ENCODE results near the gene IL26. TPM values are rescaled to one million over a fixed set of nuclear protein-coding genes. Genes with fewer than 3 reads are reported as not detected.

Gene IL26
- total RNA-seq, 5 donors from 2014 or later (not counting 1 experiment from before 2014, with no cell fraction given) = 0.39 TPM; not detected in 4

GRCh38 chr12:68237078-68237477, 11.5 kb upstream of the IL26 start:
- Histone ChIP-seq H3K36me3 (ENCODE audit: control insufficient read depth in 2 of 2, extremely low read depth in 1 of 2, insufficient read depth in 1 of 2, low read length in 1 of 2) (no peaks in the 10 kb centered on the region), H3K27me3 (replicated peaks in 1 of 2; ENCODE audit: control insufficient read depth in 2 of 2, extremely low read depth in 1 of 2, insufficient read depth in 2 of 2, low read length in 1 of 2) (no peaks in the 10 kb centered on the region), H3K9me3 (no peaks in the 10 kb centered on the region), H3K4me3 (ENCODE audit: control insufficient read depth in 1 of 2, extremely low read depth in 1 of 2, low read length in 1 of 2) (peak overlapping the region; percentile 42 to 49), H3K27ac (ENCODE audit: low read length) (peak overlapping the region; percentile 52), H3K4me1 (ENCODE audit: control insufficient read depth in 1 of 2, extremely low read depth in 1 of 2, insufficient read depth in 2 of 2, low read length in 2 of 2) (peaks cover 18 to 28% of the 10 kb centered on the region in 2 experiments)
- DNase-seq (peak in 1 of 35 experiments; percentile 9), ATAC-seq (replicated peaks in 1 of 4) (peak in 1 of 4 experiments; percentile 9)
- H3K36me3 Mint-ChIP-seq = no peaks in the 10 kb centered on the region
- peak overlapping the region; percentile 91 to 97 for H3K27ac Mint-ChIP-seq
- peak overlapping the region; percentile 84 to 86 (median 85) for H3K4me3 Mint-ChIP-seq
- CTCF ChIA-PET = interaction anchor here (0.6 to 2.8 kb wide), 6 partner anchors 9 to 1355 kb away, joined by 3 to 15 read pairs (median 6); no protein-coding TSS in a partner anchor
- WGBS (ENCODE audit: insufficient coverage) = 97% methylated on average over 2 of the region's 2 CpGs
- peaks cover 49 to 58% (median 51%) of the 10 kb centered on the region in 3 donors for H3K4me1 Mint-ChIP-seq
- no peaks in the 10 kb centered on the region for H3K9me3 Mint-ChIP-seq
- H3K27me3 Mint-ChIP-seq = no peaks in the 10 kb centered on the region
- POLR2A ChIA-PET = interaction anchor here in 1 of 2 donors (1.2 kb wide), 1 partner anchor 101 kb away, joined by 3 read pairs; no protein-coding TSS in a partner anchor

GRCh38 chr12:68236421-68237059, 10.9 kb upstream of the IL26 start:
- Histone ChIP-seq H3K4me3 (ENCODE audit: control insufficient read depth in 1 of 2, extremely low read depth in 1 of 2, low read length in 1 of 2) (peak overlapping the region; percentile 42 to 49), H3K27me3 (replicated peaks in 1 of 2; ENCODE audit: control insufficient read depth in 2 of 2, extremely low read depth in 1 of 2, insufficient read depth in 2 of 2, low read length in 1 of 2) (no peaks in the 10 kb centered on the region), H3K36me3 (ENCODE audit: control insufficient read depth in 2 of 2, extremely low read depth in 1 of 2, insufficient read depth in 1 of 2, low read length in 1 of 2) (no peaks in the 10 kb centered on the region), H3K9me3 (no peaks in the 10 kb centered on the region), H3K4me1 (ENCODE audit: control insufficient read depth in 1 of 2, extremely low read depth in 1 of 2, insufficient read depth in 2 of 2, low read length in 2 of 2) (peaks cover 18 to 26% of the 10 kb centered on the region in 2 experiments), H3K27ac (ENCODE audit: low read length) (peak overlapping the region; percentile 52)
- ATAC-seq (replicated peaks in 1 of 4) = peak; percentile 73 to 78 (median 75)
- Mint-ChIP-seq H3K4me1 (peaks cover 48 to 56% (median 50%) of the 10 kb centered on the region in 3 donors), H3K27me3 (no peaks in the 10 kb centered on the region), H3K27ac (peak overlapping the region; percentile 91 to 97), H3K4me3 (peak overlapping the region; percentile 84 to 86 (median 85)), H3K9me3 (no peaks in the 10 kb centered on the region), H3K36me3 (no peaks in the 10 kb centered on the region)
- WGBS (ENCODE audit: insufficient coverage) = 14% methylated on average over 5 of the region's 8 CpGs
- POLR2A ChIA-PET = interaction anchor here in 1 of 2 donors (1.2 kb wide), 1 partner anchor 100 kb away, joined by 3 read pairs; no protein-coding TSS in a partner anchor
- peak in 32 of 35 experiments; percentile 6 to 80 (median 18) for DNase-seq
- CTCF ChIA-PET = interaction anchor here (0.6 to 2.8 kb wide), 9 partner anchors 13 to 1354 kb away, joined by 3 to 15 read pairs (median 5); no protein-coding TSS in a partner anchor

GRCh38 chr12:68235576-68235975, 10.0 kb upstream of the IL26 start:
- H3K4me3 ChIP-seq (ENCODE audit: control insufficient read depth in 1 of 2, extremely low read depth in 1 of 2, low read length in 1 of 2) = no peak overlapping the region
- no peak for ATAC-seq (replicated peaks in 1 of 4)
- no peaks in the 10 kb centered on the region for H3K9me3 ChIP-seq
- Mint-ChIP-seq H3K27ac (peak overlapping the region; percentile 53 to 97), H3K36me3 (no peaks in the 10 kb centered on the region), H3K4me1 (peaks cover 38 to 47% (median 42%) of the 10 kb centered on the region in 3 donors), H3K4me3 (peak overlapping the region in 2 of 3 donors; percentile 0 to 84), H3K27me3 (no peaks in the 10 kb centered on the region), H3K9me3 (no peaks in the 10 kb centered on the region)
- no peak for DNase-seq
- ChIA-PET POLR2A (no interaction called here), CTCF (interaction anchor here (0.6 to 2.8 kb wide), 6 partner anchors 12 to 961 kb away, joined by 3 to 15 read pairs (median 4); no protein-coding TSS in a partner anchor)
- 100% methylated on average over 2 of the region's 2 CpGs for WGBS (ENCODE audit: insufficient coverage)
- H3K27ac ChIP-seq (ENCODE audit: low read length) = no peak overlapping the region
- H3K36me3 ChIP-seq (ENCODE audit: control insufficient read depth in 2 of 2, extremely low read depth in 1 of 2, insufficient read depth in 1 of 2, low read length in 1 of 2) = no peaks in the 10 kb centered on the region
- peaks cover 11 to 20% of the 10 kb centered on the region in 2 experiments for H3K4me1 ChIP-seq (ENCODE audit: control insufficient read depth in 1 of 2, extremely low read depth in 1 of 2, insufficient read depth in 2 of 2, low read length in 2 of 2)
- H3K27me3 ChIP-seq (replicated peaks in 1 of 2; ENCODE audit: control insufficient read depth in 2 of 2, extremely low read depth in 1 of 2, insufficient read depth in 2 of 2, low read length in 1 of 2) = no peaks in the 10 kb centered on the region

- no peaks in the 10 kb centered on the region for H3K9me3 ChIP-seq
- Mint-ChIP-seq H3K4me1 (peaks cover 30 to 37% (median 34%) of the 10 kb centered on the region in 3 donors), H3K9me3 (no peaks in the 10 kb centered on the region), H3K36me3 (no peaks in the 10 kb centered on the region), H3K27ac (peak overlapping the region in 1 of 2 donors; percentile 4), H3K27me3 (no peaks in the 10 kb centered on the region), H3K4me3 (no peak overlapping the region)
- no peaks in the 10 kb centered on the region for H3K36me3 ChIP-seq (ENCODE audit: control insufficient read depth in 2 of 2, extremely low read depth in 1 of 2, insufficient read depth in 1 of 2, low read length in 1 of 2)
- H3K27me3 ChIP-seq (replicated peaks in 1 of 2; ENCODE audit: control insufficient read depth in 2 of 2, extremely low read depth in 1 of 2, insufficient read depth in 2 of 2, low read length in 1 of 2) = no peaks in the 10 kb centered on the region
- peaks cover 10 to 14% of the 10 kb centered on the region in 2 experiments for H3K4me1 ChIP-seq (ENCODE audit: control insufficient read depth in 1 of 2, extremely low read depth in 1 of 2, insufficient read depth in 2 of 2, low read length in 2 of 2)
- ATAC-seq (replicated peaks in 1 of 4) (peak in 1 of 4 experiments; percentile 61), DNase-seq (peak in 1 of 35 experiments; percentile 23)
- POLR2A ChIA-PET = no interaction called here
- H3K27ac ChIP-seq (ENCODE audit: low read length) = no peak overlapping the region
- no CpG with 5 or more reads among the region's 2 CpGs for WGBS (ENCODE audit: insufficient coverage)
- CTCF ChIA-PET = interaction anchor here in 1 of 2 donors (0.7 to 1.0 kb wide), 3 partner anchors 10 to 216 kb away, joined by 3 to 5 read pairs (median 4); no protein-coding TSS in a partner anchor
- H3K4me3 ChIP-seq (ENCODE audit: control insufficient read depth in 1 of 2, extremely low read depth in 1 of 2, low read length in 1 of 2) = no peak overlapping the region
Measured at GRCh38 chr12:68234140-68234539, 8.5 kb upstream of the IL26 start.

- Mint-ChIP-seq H3K27me3 (no peaks in the 10 kb centered on the region), H3K36me3 (no peaks in the 10 kb centered on the region), H3K27ac (no peak overlapping the region), H3K9me3 (no peaks in the 10 kb centered on the region), H3K4me1 (peaks cover 30 to 37% (median 34%) of the 10 kb centered on the region in 3 donors), H3K4me3 (no peak overlapping the region)
- Histone ChIP-seq H3K27me3 (replicated peaks in 1 of 2; ENCODE audit: control insufficient read depth in 2 of 2, extremely low read depth in 1 of 2, insufficient read depth in 2 of 2, low read length in 1 of 2) (no peaks in the 10 kb centered on the region), H3K9me3 (no peaks in the 10 kb centered on the region), H3K4me3 (ENCODE audit: control insufficient read depth in 1 of 2, extremely low read depth in 1 of 2, low read length in 1 of 2) (no peak overlapping the region), H3K4me1 (ENCODE audit: control insufficient read depth in 1 of 2, extremely low read depth in 1 of 2, insufficient read depth in 2 of 2, low read length in 2 of 2) (peaks cover 10 to 14% of the 10 kb centered on the region in 2 experiments), H3K27ac (ENCODE audit: low read length) (no peak overlapping the region), H3K36me3 (ENCODE audit: control insufficient read depth in 2 of 2, extremely low read depth in 1 of 2, insufficient read depth in 1 of 2, low read length in 1 of 2) (no peaks in the 10 kb centered on the region)
- WGBS (ENCODE audit: insufficient coverage) = 88% methylated on average over 2 of the region's 5 CpGs
- no peak for DNase-seq
- ChIA-PET POLR2A (no interaction called here), CTCF (interaction anchor here in 1 of 2 donors (1.0 kb wide), 1 partner anchor 10 kb away, joined by 4 read pairs; no protein-coding TSS in a partner anchor)
- no peak for ATAC-seq (replicated peaks in 1 of 4)
Measured at GRCh38 chr12:68233498-68233897, 7.9 kb upstream of the IL26 start.

- no peaks in the 10 kb centered on the region for H3K36me3 Mint-ChIP-seq
- H3K4me3 ChIP-seq (ENCODE audit: control insufficient read depth in 1 of 2, extremely low read depth in 1 of 2, low read length in 1 of 2) = no peak overlapping the region
- H3K27me3 ChIP-seq (replicated peaks in 1 of 2; ENCODE audit: control insufficient read depth in 2 of 2, extremely low read depth in 1 of 2, insufficient read depth in 2 of 2, low read length in 1 of 2) = no peaks in the 10 kb centered on the region
- H3K9me3 Mint-ChIP-seq = no peaks in the 10 kb centered on the region
- no peak overlapping the region for H3K4me3 Mint-ChIP-seq
- no peak overlapping the region for H3K27ac ChIP-seq (ENCODE audit: low read length)
- peaks cover 17 to 22% (median 21%) of the 10 kb centered on the region in 3 donors for H3K4me1 Mint-ChIP-seq
- WGBS (ENCODE audit: insufficient coverage) = 100% methylated on average over 1 of the region's 3 CpGs
- ChIA-PET POLR2A (no interaction called here), CTCF (interaction anchor here (0.6 to 2.0 kb wide), 7 partner anchors 9 to 203 kb away, joined by 3 to 12 read pairs (median 6); no protein-coding TSS in a partner anchor)
- ATAC-seq (replicated peaks in 1 of 4) (no peak), DNase-seq (no peak)
- H3K27ac Mint-ChIP-seq = no peak overlapping the region
- H3K27me3 Mint-ChIP-seq = no peaks in the 10 kb centered on the region
- no peaks in the 10 kb centered on the region for H3K36me3 ChIP-seq (ENCODE audit: control insufficient read depth in 2 of 2, extremely low read depth in 1 of 2, insufficient read depth in 1 of 2, low read length in 1 of 2)
- H3K9me3 ChIP-seq = no peaks in the 10 kb centered on the region
- peaks cover 4 to 7% of the 10 kb centered on the region in 2 experiments for H3K4me1 ChIP-seq (ENCODE audit: control insufficient read depth in 1 of 2, extremely low read depth in 1 of 2, insufficient read depth in 2 of 2, low read length in 2 of 2)
Measured at GRCh38 chr12:68231691-68232090, 6.1 kb upstream of the IL26 start.

Data from T-cell (primary cell).